HG03439 (cell line): ENCODE data around the gene DIP2C.
"Not testable (repeated sequence)": the region's sequence is repeated elsewhere in the genome, so short reads cannot be mapped to it uniquely, and the experiment has no call there.

ENCODE experiments used
- ATAC-seq: cut with Tn5 transposase; IDR thresholded peaks from one replicate; pipeline ENCODE4 v1.9.1; 2021; ENCODE audit warnings: mild to moderate bottlenecking, moderate library complexity; ENCODE audit not compliant: unreplicated experiment

DIP2C gene

DNA sequence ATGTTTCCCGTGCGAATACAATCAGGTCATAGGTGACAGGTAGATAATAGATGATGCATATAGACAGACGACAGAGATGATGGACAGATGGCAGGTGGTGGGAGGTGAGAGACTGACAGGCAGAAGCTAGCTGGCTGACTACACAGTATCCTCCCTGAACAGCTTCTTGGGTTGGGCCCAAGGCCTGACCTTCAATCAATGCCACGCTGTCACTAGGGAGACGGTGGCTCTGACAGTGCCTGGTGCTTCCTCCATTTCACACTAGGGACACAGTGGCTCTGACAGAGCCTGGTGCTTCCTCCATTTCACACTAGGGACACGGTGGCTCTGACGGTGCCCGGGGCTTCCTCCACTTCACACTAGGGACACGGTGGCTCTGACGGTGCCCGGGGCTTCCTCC, 200.1 kb downstream of the DIP2C start:
- ATAC-seq = no peak

DNA sequence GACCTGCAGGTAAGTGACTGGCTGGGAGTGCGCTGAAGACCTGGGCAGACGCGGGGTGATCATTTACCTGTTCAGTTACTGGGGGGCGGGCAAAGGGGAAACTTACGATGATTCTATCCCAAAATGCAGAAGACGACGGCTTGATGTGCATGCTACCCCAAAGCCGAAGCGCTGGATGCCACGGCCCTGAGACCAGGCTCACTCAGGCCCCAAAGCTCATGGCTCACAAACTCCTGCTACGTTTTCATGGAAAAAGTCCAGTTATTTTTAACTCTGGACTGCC, 200.6 kb downstream of the DIP2C start:
- no peak for ATAC-seq

DNA sequence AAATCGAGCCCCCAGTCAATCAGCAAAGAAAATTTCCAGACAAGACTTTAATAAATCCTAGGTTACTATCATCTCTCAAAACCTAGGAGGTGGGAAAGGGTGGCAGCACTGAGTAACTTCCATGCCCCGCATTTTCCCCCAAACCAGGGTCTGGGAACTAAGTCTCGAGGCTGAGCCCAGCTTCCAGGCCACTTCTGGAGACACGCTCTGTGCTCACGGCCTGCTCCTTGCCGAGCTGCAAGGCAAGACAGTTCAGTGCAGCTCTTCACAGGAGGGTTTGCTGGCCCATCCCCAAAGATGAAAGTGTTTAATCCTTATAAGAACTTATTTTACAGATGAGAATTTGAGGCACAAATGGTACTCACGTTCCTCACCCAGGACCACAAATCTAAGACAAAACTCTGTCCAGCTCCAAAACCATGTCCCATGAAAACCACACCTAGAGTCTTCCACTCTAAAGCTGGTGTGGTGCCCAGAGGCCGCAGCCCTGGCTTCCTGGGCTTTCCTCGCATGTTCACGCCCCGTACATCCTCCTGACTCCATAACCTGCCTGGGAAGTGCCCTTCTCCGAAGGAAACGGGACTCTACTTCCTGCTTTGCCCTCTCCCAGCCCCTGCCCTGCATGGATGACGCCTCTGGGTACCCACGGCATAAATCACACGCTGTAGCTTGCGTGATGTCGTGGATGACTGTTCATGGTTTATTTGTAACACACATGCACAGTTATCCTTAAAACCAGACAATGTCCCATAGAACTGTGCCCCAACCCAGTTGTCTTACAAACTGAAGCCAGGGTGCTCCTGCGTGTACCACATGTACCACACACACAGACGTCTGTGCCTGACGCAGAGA, 201.2 kb downstream of the DIP2C start:
- ATAC-seq = no peak

DNA sequence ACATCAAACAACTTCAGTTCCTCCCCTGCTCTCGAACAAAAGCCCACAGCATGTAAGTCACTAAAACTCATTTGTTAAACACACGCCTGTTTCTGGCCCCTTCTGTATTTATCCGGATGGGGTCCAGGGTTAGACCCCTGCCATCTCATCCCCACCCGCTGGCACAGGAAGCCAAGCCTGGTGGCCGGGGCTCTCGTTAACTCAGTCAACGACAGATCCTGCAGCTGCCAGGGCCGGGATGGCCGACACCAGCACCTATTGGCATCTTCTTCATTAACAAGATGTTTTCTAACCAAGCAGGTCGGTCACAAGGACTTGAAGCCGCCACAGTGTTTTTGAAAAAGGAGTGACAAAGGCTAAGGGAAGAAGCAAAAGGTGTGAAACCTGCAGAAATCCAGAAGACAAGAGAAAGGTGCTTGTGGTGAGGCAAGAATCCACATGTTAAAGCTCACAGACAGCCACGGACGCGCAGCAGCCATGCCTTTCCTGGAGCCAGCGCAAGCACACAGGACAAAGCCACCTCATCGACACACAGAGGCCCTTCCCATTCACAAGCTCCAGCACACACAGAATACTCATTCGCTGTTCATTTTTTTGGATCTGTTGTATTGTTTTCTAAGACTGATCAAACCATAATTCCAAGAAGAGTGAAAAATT, 202.7 kb downstream of the DIP2C start:
- no peak for ATAC-seq

DNA sequence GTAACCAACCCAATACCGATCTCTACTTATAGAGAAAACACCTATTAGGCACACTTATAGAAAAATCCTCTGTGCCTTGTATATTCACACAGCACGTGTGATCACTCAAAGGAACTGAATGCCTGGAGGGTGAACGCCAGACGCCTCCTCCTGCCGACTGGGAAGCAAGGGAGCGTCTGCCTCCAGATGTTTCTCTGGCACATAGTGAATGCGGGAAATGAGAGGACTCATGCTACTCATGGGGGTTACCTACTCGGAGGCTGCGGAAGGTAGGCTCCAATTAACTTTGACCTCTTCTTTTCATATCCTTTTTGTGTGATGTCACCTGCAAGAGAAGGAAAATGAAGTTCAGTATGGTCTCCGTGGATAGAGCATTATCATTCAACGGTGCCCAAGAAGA, 203.3 kb downstream of the DIP2C start:
- no peak for ATAC-seq

DNA sequence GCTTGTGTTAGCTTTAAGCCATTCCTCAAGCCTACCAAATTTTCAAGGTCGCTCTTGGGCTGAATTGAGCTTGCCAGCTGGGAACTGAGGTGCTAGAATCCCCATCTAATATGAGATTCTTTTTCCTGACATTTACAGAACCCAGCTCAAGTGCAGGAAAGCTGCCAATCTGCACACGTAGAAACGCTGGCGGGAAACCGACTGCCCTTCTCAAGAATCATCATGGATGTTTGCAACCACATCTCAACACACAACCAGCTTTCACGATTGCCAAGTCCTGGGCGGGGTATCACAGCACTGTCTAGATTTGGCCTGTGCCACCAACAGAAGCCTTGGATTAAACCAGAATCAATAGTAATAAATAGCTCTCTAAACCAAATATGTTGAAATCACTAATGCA, 203.7 kb downstream of the DIP2C start:
- no peak for ATAC-seq

DNA sequence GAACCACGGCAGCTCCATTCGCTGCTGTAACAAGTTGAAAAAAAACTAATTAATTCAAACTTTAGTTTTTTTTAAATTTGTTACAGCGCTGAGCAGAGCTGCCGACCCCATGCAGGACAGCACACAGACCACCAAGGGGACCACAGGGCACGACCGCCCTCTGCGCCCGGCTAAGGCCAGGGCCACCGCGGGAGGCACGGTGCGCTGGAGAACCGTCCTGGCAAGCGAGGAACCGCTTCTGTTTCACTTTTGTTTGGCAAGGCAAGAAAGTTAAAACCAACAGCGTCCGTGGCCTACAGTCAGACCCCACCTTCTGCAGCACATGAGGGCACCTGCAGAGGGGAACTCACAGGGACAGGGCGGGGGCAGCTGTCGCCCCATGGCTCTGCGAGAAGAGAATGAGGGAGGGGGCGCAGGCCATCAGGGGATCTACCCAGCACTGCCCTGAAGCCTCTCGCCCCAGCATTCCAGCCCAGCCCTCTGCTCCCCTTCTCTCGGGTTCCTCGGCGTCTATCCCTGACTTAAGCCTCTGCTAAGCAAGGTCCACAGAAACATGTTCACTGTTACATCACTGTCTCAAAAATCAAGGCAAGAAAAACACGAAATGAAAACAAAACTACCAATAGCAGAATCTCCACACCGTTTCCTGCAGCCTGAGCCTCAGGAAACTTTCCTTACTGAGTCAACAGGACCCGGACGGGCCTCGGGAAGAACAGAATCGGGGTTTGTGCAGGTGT, 204.4 kb downstream of the DIP2C start:
- ATAC-seq = no peak

DNA sequence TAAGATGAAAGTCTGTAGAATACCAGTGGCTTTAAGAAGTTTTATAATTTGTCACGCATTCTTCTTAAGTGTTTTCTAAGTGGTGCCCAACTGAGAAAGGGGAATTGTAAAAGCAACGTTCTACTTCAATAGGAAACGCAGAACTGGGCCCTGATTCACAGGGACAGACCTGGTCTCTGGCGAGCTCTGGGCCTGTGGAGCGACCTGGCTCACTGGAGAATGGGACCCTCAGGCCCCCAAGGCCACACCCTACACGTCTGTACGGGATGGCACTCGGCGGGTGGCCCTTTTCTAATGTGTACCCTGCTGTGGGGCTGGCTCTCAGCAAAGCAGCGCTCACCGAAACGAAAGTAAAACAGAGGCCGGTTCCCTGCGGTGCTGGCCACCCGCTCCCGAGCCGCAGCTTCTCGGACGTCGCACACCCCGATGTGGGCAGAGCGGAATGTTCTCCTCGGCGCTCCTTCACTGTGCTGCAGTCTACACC, 205.0 kb downstream of the DIP2C start:
- ATAC-seq = peak; percentile 62

DNA sequence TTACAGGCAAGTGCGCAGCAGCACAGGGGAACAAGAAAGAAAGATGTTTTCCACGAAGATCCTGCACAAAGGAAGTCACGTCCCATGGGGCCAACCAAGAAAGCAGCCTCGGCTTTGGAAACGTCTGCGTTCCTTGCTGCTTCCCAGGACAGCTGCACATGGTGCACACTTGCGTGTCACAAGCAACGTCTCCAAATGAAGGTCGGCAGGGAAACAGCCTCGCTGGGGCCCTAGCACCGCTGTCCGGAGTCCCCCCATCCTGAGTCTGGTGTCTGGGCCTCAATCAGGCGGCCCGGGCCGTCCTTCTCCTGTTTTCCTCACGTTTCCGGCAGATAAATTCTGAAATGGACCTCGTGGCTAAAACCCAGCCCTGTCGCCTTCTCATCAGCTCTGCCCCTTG, 206.2 kb downstream of the DIP2C start:
- no peak for ATAC-seq

DNA sequence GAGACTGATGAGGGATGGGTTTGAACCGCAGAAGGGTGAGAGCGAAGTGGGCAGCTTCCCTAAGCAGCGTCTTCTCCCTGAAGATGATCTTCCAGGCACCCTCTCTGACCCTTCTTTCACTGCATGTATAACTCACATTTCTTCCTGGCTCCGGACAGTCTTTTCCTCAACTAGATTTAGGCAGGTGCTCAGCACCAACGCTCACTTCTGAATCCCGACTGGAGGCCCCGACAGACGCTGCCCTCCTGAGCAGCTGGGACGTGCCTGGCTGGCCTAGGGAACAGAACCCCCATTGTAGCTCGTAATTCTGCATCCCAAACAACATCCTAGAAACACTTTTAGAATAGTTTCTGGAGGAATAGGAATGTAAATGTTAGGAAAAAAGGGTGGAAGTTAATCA, 206.6 kb downstream of the DIP2C start:
- ATAC-seq = no peak

DNA sequence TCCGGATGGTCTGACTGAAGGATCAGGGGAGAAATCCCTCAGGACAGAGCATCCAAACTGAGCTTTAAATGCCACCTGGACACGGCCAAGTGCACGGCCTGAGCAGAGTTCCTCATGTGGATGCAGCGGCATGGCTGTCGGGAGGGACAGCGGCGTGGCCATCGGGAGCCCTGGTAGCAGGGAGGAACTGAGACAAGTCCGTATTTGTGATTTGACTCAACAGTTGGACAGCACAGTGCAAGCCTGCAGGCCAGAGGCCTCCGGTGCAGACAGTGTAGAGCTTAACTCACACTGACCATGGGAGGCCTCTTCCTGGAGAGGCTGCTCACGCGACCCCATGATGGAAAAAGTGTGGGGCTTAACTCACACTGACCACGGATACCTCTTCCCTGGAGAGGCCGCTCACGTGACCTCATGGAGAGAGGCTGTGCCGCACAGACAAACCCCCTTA, 207.4 kb downstream of the DIP2C start:
- ATAC-seq = no peak

DNA sequence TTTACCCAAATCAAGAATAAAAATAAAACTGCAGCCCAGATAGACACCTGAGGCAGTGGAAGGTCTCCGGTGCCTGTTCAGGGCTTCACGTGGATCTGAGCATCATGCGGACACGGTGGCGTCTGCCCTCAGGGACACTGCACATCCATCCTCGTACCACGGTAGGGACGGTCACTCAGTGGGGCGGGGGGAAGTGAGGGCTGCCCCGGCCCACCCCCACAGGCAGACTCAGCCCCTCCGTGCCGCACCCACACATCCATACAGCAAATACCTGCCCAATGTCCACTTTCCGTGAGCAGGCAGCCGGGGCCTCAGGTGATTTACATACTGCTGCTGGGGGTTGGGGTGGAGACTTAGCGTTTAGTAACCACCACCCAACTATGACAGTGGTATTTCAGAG, 207.8 kb downstream of the DIP2C start:
- no peak for ATAC-seq

DNA sequence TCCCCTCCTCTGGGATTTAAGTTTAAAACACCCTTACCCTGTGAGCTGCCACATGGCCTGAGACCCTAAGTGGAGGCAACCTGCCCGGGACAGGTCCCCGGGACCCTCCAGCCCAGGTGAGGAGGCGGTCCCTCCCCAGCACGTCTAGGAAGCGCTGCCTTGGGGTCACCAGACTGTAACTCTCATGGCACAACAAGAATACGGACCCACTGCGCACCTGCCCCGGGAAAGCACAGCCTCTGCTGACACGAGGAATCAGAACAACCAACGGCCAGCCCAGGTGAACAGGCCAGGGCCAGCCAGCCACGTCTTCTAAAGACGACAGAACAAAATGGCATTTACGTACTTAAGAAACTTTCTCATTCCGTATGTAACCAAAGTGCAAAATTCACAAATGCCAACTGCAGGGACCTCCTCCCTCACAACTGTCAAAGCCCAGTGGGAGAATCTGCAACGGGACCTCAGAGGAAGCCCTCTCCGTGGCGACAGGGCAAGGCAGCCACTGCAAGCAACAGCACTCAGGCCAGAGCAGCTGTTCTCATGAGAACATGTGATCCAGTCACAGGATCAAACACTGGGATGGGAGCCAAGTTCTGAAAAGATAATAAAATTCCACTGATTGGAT, 208.4 kb downstream of the DIP2C start:
- no peak for ATAC-seq

DNA sequence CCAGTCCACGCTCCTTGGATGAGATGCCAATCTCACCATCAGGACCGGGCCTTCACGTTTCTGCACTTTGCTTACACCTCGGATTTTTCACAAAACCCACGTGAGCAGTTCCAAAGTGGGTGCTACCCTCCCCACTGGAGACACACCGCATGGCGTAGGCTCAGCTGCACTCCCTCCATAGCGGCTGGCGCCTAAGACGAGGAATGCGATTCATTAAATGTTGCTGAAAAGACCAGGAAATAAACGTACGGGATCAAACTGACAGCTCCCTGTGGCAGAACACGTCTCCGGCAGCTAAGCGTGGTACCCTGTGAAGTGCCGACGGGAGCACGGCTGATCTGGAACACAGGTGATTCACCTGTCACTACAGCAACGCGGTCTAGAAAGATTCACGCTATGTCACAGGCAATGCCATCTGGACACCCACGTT, 209.0 kb downstream of the DIP2C start:
- ATAC-seq = no peak

DNA sequence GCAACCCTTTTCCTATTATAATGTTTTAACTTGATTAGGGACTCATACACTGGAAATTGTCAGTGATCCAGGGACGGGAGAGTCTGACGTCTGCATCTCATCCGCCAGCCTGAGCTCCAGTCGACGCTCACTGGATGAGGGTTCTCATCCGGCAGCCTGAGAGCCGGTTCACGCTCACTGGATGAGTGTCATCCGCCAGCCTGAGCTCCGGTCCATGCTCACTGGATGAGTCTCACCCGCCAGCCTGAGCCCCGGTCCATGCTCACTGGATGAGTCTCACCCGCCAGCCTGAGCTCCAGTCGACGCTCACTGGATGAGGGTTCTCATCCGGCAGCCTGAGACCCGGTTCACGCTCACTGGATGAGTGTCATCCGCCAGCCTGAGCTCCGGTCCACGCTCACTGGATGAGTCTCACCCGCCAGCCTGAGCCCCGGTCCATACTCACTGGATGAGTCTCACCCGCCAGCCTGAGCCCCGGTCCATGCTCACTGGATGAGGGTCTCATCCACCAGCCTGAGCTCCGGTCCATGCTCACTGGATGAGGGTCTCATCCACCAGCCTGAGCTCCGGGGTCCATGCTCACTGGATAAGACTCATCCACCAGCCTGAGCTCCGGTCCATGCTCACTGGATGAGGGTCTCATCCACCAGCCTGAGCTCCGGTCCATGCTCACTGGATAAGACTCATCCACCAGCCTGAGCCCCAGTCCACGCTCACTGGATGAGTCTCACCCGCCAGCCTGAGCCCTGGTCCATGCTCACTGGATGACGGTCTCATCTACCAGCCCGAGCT, 209.6 kb downstream of the DIP2C start:
- not testable (repeated sequence) for ATAC-seq

DNA sequence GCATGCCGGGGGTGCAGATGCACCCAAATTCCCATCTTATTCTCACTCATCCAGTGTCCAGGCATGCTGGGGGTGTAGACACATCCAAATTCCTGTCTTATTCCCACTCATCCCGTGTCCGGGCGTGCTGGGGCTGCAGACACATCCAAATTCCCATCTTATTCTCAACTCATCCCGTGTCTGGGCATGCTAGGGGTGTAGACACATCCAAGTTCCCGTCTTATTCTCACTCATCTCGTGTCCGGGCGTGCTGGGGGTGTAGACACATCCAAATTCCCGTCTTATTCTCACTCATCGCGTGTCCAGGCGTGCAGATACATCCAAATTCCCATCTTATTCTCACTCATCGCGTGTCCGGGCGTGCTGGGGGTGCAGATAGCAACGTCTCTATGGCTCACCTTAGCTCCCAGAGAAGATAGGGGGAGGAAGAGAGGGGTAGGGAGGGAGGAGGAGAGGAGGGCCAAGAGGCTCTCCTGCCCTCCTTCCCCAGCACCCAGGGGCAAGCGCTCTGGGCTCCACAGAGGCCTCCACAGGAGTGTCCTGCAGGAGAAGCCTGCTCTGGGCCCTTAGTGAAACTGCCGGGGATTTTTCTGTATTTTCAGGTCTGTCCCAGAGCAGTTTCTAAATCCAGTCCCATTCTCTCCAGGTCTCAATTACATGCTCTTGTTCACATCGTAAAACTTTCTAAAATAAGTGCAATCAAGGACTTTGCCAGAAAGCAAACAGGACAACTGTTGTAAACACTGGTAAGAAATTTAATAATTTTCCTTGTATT, 210.8 kb downstream of the DIP2C start:
- no peak for ATAC-seq

DNA sequence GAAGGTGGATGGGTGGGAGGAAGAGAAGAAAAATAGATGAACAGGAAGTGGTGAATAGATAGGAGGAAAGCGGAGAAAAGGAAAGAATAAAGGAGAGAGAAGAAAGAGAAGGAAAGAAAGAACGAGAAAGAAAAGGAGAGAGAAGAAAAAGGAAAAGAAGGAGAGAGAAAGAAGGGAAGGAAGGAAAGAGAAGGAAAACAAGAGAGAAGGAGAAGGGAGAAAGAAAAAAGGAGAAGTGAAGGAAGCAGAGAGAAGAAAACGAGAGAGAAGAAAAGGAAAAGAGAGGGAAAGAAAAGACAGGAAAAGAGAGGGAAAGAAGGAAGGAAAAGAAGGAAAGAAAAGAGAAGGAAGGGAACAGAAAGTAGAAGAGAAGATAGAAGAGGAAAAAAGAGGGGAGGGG, 211.8 kb downstream of the DIP2C start:
- ATAC-seq = no peak

DNA sequence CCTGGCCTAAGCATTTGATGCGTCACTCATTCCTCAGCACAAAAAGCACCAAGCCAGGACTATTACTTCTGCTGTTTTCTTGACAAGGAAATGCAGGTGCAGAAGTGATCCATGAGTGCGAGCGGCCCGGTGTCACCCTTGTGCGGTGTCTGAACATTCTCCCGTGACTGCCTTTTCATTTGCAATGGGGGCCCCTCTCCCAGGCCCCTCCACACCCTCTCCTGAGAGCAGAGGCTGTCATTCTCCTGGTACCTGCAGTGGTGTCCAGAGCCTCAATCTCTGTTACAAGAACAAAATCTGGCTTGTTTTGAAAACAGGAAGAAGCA, 213.1 kb downstream of the DIP2C start:
- ATAC-seq = no peak

DNA sequence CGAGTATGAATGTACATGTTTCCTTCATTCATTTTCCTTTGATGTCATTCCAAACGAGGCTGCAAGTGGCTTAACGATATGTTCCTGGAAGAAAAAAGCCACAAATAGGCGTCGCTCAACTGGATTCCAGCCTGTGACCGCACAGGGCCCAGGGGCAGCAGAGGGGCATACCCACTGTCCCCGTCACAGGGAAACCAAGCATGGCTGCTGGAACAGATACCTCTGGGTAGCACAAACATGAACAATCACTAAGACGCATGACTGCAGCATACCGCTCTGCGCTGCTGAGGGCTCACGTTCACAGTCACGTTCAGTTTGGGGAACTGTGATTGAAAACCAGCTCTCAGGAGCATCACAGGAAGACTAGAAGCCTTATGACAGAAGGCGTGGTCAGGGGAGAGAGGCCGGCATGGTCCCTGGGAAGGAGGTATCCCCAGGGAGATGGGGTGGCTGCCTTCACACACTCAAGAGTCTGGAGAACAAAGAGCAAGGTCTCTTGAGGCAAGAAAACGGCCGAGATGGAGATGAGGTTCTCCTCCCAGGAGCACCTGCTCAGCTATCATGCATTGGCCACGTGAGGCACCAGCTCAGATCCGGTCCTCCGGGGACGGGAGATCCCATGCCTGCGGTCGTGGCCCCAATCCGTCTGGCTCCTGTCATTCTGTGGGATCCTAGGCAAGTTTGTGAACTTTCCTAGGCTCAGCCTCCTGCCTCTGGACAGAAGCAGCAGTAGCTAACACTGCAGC, 213.6 kb downstream of the DIP2C start:
- no peak for ATAC-seq
